ENCODE data around the gene DIP2A.
A peak's percentile ranks its signal among the peaks of the same experiment; 100 is the strongest.
"Not testable (repeated sequence)": the region's sequence is repeated elsewhere in the genome, so short reads cannot be mapped to it uniquely, and the experiment has no call there.

DIP2A gene

GRCh38 chr21:46425041-46425440 is 33.6 kb upstream of the DIP2A start:
- DNase-seq = no peak

DNA sequence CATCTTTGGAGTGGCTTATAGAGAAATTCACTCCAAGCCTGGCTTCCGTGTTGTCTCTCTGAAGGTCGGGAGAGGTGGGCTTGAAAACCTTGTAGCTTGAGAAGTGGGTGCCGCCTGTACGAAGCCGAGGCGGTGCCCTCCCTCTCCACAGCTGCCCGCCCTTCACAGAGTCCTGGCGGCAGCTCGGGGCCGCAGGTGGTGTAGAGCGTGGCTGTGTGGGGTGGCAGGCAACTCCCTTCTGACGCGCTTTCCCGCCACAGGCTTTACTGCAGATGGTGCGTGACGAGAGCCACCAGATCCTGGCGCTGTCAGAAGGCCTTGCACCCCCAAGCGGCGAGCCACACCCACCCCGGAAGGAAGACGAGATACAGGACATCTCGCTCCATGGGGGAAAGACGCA is 33.1 kb upstream of the DIP2A start:
- peak; percentile 15 for DNase-seq

GRCh38 chr21:46426313-46427046 is 32.2 kb upstream of the DIP2A start:
- DNase-seq = no peak

GRCh38 chr21:46427516-46427915 is 31.2 kb upstream of the DIP2A start:
- DNase-seq = no peak

- DNase-seq = no peak
Observed at GRCh38 chr21:46428286-46428685, 30.4 kb upstream of the DIP2A start.

DNA sequence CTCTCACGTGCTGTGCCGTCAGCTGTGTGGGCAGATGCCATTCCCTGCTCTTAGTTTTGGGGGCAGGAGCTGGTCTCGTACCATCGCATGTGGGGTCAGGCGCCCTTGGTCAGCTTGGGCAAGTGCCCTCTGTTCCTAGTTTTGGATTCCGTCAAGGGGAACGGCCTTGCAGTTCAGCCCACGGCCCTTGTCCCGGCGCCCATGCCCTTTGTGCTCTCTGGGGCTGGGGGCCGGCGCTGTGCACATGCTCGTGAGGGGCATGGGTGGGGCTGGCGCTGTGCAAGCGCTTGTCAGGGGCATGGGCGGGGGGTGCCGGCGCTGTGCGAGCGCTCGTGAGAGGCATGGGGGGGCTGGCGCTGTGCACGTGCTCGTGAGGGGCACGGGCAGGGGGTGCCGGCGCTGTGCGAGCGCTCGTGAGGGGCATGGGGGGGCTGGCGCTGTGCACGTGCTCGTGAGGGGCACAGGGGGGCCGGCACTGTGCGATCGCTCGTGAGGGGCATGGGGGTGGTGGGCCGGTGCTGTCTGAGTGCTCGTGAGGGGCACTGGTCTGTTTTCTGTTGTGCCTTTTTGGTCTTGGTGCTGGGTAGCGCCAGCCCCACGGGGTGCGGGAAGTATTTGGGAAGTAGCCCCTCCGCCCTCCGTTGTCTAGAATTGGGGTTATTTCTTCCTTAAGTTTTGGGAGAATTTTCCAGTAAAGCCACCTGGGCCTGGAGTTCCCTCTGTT is 29.5 kb upstream of the DIP2A start:
- no peak for DNase-seq

GRCh38 chr21:46429754-46430681 is 28.7 kb upstream of the DIP2A start:
- no peak for DNase-seq

DNA sequence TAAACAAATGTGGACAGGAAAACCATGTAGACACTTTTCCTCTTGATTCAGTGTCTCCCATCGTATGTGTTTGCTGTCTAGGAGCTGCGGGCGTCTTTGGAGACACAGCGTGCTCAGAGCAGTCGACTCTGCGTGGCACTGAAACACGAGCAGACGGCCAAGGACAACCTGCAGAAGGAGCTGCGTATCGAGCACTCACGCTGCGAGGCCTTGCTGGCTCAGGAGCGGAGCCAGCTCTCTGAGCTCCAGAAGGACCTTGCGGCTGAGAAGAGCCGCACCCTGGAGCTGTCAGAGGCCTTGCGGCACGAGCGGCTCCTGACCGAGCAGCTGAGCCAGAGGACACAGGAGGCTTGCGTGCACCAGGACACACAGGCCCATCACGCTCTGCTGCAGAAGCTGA is 27.2 kb upstream of the DIP2A start:
- no peak for DNase-seq

DNA sequence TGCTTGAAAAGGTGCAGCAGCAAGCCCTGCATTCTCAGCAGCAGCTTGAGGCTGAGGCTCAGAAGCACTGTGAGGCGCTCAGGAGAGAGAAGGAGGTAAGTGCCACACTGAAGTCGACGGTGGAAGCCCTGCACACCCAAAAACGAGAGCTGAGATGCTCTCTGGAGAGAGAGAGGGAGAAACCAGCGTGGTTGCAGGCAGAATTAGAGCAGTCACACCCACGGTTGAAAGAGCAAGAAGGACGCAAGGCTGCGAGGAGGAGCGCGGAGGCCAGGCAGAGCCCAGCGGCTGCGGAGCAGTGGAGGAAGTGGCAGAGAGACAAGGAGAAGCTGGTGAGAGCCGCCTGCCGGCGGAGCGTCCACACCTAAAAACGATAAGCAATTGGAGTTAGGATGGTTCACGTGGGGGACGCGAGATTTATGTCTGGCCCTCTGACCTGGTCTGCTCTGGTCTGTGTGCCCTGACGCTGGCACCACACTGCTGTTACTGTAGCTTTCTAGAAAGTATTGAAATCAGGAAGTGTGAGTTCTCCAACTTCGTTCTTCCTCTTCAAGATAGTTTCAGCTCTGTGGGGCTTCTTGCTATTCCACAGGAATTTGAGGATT is 26.7 kb upstream of the DIP2A start:
- no peak for DNase-seq

DNA sequence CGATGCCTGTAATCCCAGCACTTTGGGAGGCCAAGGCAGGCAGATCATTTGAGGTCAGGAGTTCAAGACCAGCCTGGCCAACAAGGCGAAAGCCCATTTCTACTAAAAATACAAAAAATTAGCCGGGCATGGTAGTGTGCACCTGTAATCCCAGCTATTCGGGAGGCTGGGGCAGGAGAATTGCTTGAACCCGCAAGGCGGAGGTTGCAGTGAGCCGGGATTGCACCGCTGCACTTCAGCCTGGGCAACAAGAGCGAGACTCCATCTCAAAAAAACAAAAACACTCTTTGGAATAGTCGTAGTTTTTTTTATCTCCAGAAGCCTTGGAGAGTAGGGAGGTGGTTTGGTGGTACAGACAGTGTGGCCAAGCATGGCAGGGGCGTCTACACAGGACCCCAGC is 25.6 kb upstream of the DIP2A start:
- DNase-seq = not testable (repeated sequence)

GRCh38 chr21:46434322-46434958 is 24.3 kb upstream of the DIP2A start:
- DNase-seq = no peak

- no peak for DNase-seq
Observed at GRCh38 chr21:46435786-46436227, 22.9 kb upstream of the DIP2A start.

DNA sequence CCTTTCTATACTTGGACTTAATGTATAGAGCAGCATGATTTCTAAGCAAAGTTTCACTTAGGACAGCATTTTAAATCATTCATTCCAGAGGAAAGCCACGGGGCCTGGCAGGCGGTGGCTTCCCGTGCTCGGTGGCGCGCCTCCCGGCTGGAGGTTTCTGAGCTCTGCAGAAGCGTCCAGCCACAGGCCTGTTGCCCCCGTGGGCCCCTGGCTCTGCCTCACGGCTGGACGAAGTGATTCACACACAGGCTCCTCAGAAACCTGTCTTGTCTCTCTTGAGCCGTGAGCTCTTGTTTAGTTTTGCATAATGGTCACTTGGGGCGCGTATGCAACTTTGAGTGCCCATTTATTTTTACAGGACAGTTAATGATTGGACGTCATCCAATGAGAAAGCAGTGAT is 22.1 kb upstream of the DIP2A start:
- DNase-seq = no peak

- no peak for DNase-seq
Observed at GRCh38 chr21:46437096-46437498, 21.6 kb upstream of the DIP2A start.

- no peak for DNase-seq
Observed at GRCh38 chr21:46437511-46437910, 21.2 kb upstream of the DIP2A start.

DNA sequence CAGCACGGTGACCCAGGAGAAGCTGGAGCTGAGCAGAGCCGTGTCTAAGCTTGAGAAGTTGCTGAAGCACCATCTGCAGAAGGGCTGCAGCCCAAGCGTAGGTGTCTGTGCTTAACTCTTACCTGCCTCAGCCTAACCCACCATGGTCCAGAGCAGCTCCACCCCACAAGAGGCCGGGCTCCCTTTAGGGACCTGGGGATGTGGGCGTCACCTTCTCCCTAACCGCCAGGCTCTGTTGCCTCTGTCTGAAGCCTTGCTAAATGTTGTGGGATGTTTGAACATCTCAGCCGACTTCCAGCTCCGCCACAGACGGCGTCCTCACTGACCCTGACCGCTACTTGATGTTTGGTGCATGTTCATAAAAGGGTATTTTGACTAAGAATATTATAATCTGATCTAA is 20.4 kb upstream of the DIP2A start:
- no peak for DNase-seq

DNA sequence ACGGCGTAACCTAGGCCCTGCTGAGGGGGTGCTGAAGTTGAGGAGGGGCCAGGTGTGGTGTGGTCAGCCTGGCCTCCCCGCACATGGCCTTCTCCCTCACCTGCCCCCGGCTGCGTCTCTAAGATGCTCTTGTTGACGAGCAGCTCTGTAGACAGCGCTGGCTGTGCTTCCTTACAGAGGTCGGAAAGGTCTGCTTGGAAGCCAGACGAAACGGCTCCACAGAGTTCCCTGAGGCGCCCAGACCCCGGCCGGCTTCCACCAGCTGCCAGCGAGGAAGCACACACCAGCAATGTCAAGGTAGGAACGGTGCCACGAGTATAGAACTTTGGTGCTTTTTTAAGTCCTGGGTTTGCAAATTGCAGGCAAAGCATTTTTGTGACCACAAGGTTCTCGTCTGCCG is 18.8 kb upstream of the DIP2A start:
- DNase-seq = no peak

- DNase-seq = no peak
Observed at GRCh38 chr21:46441331-46441730, 17.4 kb upstream of the DIP2A start.

DNA sequence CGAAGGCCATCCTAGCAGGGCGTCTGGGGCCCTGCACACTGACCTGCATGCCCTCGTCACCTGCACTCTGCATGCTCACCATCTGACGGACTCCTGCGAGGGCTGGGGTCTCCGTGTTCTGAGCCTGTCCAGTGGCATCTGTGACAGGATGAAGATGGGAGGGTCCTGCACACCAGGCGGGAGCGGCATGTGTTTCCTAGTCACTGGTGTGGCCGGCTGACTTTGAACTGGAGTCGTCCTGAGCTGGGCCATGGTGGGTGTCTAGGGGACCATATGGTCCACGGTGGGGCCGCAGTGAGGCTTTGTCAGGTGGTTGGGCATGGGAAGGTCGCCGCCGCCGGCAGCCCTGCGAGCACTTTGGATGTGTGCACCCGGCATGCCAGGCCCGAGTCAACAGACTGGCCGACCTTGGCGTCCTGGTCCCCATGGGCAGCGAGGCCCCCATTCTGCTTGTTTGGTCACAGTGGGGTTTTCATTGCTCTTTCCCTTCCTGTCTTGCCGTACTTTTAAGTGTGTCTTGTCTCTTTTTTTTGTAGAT is 16.7 kb upstream of the DIP2A start:
- no peak for DNase-seq

DNA sequence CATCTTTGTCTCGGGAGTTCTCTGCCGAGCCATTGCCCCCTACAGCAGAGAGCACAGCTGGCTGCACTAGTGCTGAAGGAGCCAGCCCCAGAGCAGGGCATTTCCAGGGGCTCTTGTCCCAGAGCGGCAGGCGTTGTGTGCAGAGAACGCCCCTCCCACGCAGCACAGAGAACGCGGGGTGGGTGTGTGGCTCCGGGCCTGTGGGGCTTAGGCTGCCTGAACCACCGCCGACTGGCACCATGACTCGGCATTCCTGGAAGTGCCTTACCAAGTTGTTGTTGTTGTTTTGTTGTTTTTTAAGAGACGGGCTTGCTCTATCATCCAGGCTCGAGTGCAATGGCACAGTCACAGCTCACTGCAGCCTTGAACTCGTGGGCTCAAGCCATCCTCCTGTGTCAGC is 15.8 kb upstream of the DIP2A start:
- no peak for DNase-seq

DNA sequence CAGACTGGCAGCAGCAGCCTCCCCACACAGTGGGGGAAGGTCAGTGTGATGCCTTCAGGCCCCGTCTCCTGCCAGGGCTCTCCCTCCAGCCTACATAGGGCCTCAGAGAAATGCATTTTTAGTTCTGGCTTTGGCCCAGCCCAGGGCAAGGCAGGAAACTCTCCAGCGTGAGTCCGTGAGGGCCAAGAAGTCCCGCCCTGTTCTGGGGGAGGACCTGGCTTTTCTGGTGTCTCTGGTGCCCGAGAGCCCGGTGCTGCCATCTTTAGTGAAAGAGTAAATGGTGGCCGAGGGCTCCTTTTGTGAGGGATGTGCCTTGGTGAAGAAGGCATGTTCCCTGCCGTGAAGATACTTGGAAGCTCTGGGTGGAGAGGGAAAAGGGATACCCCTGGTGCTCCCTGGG is 14.8 kb upstream of the DIP2A start:
- DNase-seq = no peak

- no peak for DNase-seq
Observed at GRCh38 chr21:46448108-46448507, 10.6 kb upstream of the DIP2A start.

All from activated T-cell treated with anti-CD3 and anti-CD28 coated beads for 4 hours (primary cell).